NCI-H2107 treated with DMSO at 0.1 percent for 48 hours (cell line): ENCODE measurements around the gene NHERF1.

Experiments
- DNase-seq: peaks from one replicate; lab custom pipeline; 2025; ENCODE audit not compliant: unreplicated experiment; lab: John Stamatoyannopoulos, UW

NHERF1 gene

GRCh38 chr17:74782571-74782970, 34.1 kb downstream of the NHERF1 start:
- DNase-seq = no peak

- no peak for DNase-seq
Observed at GRCh38 chr17:74784125-74784810, 35.8 kb downstream of the NHERF1 start.

- no peak for DNase-seq
Observed at GRCh38 chr17:74785096-74785980, 36.9 kb downstream of the NHERF1 start.

- no peak for DNase-seq
Observed at GRCh38 chr17:74785981-74786360, 37.5 kb downstream of the NHERF1 start.

- DNase-seq = no peak
Observed at GRCh38 chr17:74786431-74787055, 38.1 kb downstream of the NHERF1 start.

- DNase-seq = no peak
Observed at GRCh38 chr17:74790161-74791058, 42.0 kb downstream of the NHERF1 start.

GRCh38 chr17:74792586-74793105, 44.2 kb downstream of the NHERF1 start:
- no peak for DNase-seq

- DNase-seq = no peak
Observed at GRCh38 chr17:74795327-74796020, 47.0 kb downstream of the NHERF1 start.

- DNase-seq = no peak
Observed at GRCh38 chr17:74796211-74796610, 47.8 kb downstream of the NHERF1 start.

GRCh38 chr17:74796866-74797265, 48.4 kb downstream of the NHERF1 start:
- DNase-seq = no peak

GRCh38 chr17:74797824-74798223, 49.4 kb downstream of the NHERF1 start:
- no peak for DNase-seq

GRCh38 chr17:74798239-74798707, 49.8 kb downstream of the NHERF1 start:
- no peak for DNase-seq

GRCh38 chr17:74799097-74799496, 50.7 kb downstream of the NHERF1 start:
- no peak for DNase-seq

- no peak for DNase-seq
Observed at GRCh38 chr17:74800531-74800930, 52.1 kb downstream of the NHERF1 start.

- DNase-seq = no peak
Observed at GRCh38 chr17:74801896-74802295, 53.5 kb downstream of the NHERF1 start.

- no peak for DNase-seq
Observed at GRCh38 chr17:74803388-74803930, 55.0 kb downstream of the NHERF1 start.

- no peak for DNase-seq
Observed at GRCh38 chr17:74803971-74804370, 55.5 kb downstream of the NHERF1 start.

- no peak for DNase-seq
Observed at GRCh38 chr17:74804683-74805082, 56.3 kb downstream of the NHERF1 start.

GRCh38 chr17:74805591-74805991, 57.2 kb downstream of the NHERF1 start:
- DNase-seq = no peak

GRCh38 chr17:74806334-74806733, 57.9 kb downstream of the NHERF1 start:
- no peak for DNase-seq
